HK-2 (cell line): Measurements from ENCODE around the gene BCOR.

Source experiments
- DNase-seq: peaks from one replicate; pipeline ENCODE4 v3.0.0-alpha.2; 2018; ENCODE audit not compliant: unreplicated experiment

The BCOR gene

GRCh38 chrX:40084471-40085101 lies 13.2 kb downstream of the BCOR start:
- DNase-seq: no peak

GRCh38 chrX:40083979-40084359 lies 13.8 kb downstream of the BCOR start:
- no peak for DNase-seq

GRCh38 chrX:40083120-40083978 lies 14.4 kb downstream of the BCOR start:
- no peak for DNase-seq

GRCh38 chrX:40082447-40083119 lies 15.2 kb downstream of the BCOR start:
- DNase-seq: no peak

GRCh38 chrX:40081679-40082068 lies 16.1 kb downstream of the BCOR start:
- DNase-seq: no peak

- DNase-seq: no peak
Observed at GRCh38 chrX:40080894-40081678, 16.7 kb downstream of the BCOR start.

GRCh38 chrX:40079572-40079971 lies 18.2 kb downstream of the BCOR start:
- DNase-seq: no peak

- DNase-seq: no peak
Observed at GRCh38 chrX:40078489-40079227, 19.1 kb downstream of the BCOR start.

- no peak for DNase-seq
Observed at GRCh38 chrX:40077906-40078305, 19.9 kb downstream of the BCOR start.

- no peak for DNase-seq
Observed at GRCh38 chrX:40076750-40077575, 20.8 kb downstream of the BCOR start.

GRCh38 chrX:40074959-40075332 lies 22.8 kb downstream of the BCOR start:
- no peak for DNase-seq

- DNase-seq: no peak
Observed at GRCh38 chrX:40074080-40074958, 23.4 kb downstream of the BCOR start.

- no peak for DNase-seq
Observed at GRCh38 chrX:40073439-40074054, 24.2 kb downstream of the BCOR start.

GRCh38 chrX:40072246-40072645 lies 25.5 kb downstream of the BCOR start:
- DNase-seq: no peak

- DNase-seq: no peak
Observed at GRCh38 chrX:40068048-40068447, 29.7 kb downstream of the BCOR start.

GRCh38 chrX:40066700-40067099 lies 31.1 kb downstream of the BCOR start:
- DNase-seq: no peak

- DNase-seq: no peak
Observed at GRCh38 chrX:40065296-40066046, 32.3 kb downstream of the BCOR start.

- no peak for DNase-seq
Observed at GRCh38 chrX:40064055-40064597, 33.6 kb downstream of the BCOR start.
